Stimulated activated naive CD8-positive, alpha-beta T cell treated with anti-CD3 and anti-CD28 coated beads, Interleukin-15, Interleukin-2, amounts not matched to agents 100 U/mL and 50 U/mL, for 24 hours (primary cell): ENCODE measurements around the gene IQCB1.
A peak's percentile ranks its signal among the peaks of the same experiment; 100 is the strongest.
"Not testable (repeated sequence)": the region's sequence is repeated elsewhere in the genome, so short reads cannot be mapped to it uniquely, and the experiment has no call there.

Source experiments
- ATAC-seq: fragments of 150-1000 bp; cut with Tn5 transposase; one replicate; pipeline ENCODE4 v1.10.0; 2021
- DNase-seq: peaks from one replicate; pipeline ENCODE4 v3.0.0; 2021

The IQCB1 gene

GRCh38 chr3:121803771-121804320, 31.0 kb downstream of the IQCB1 start:
- ATAC-seq (no peak), DNase-seq (no peak)

GRCh38 chr3:121800906-121801305, 34.0 kb downstream of the IQCB1 start:
- DNase-seq (no peak), ATAC-seq (no peak)

- ATAC-seq (no peak), DNase-seq (no peak)
Observed at GRCh38 chr3:121796970-121797369, 37.9 kb downstream of the IQCB1 start.

- no peak for ATAC-seq
- no peak for DNase-seq
Observed at GRCh38 chr3:121794264-121794983, 40.4 kb downstream of the IQCB1 start.

- ATAC-seq: no peak
- DNase-seq: no peak
Observed at GRCh38 chr3:121793078-121793477, 41.8 kb downstream of the IQCB1 start.

GRCh38 chr3:121786485-121786884, 48.4 kb downstream of the IQCB1 start:
- no peak for ATAC-seq

GRCh38 chr3:121782784-121783183, 52.1 kb downstream of the IQCB1 start:
- DNase-seq, ATAC-seq: not testable (repeated sequence)

More at GRCh38 chr3:121786485-121786884, 48.4 kb downstream of the IQCB1 start:
- DNase-seq: no peak

GRCh38 chr3:121781611-121782010, 53.2 kb downstream of the IQCB1 start:
- no peak for ATAC-seq
- DNase-seq: no peak

- not testable (repeated sequence) for DNase-seq, ATAC-seq
Observed at GRCh38 chr3:121775095-121775494, 59.8 kb downstream of the IQCB1 start.

GRCh38 chr3:121769246-121769645, 65.6 kb downstream of the IQCB1 start:
- ATAC-seq (no peak), DNase-seq (no peak)

GRCh38 chr3:121768452-121768851, 66.4 kb downstream of the IQCB1 start:
- no peak for DNase-seq
- no peak for ATAC-seq

- no peak for DNase-seq
- no peak for ATAC-seq
Observed at GRCh38 chr3:121759541-121760202, 75.2 kb downstream of the IQCB1 start.

GRCh38 chr3:121758727-121759450, 76.0 kb downstream of the IQCB1 start:
- no peak for DNase-seq
- ATAC-seq: no peak

- DNase-seq: no peak
- no peak for ATAC-seq
Observed at GRCh38 chr3:121757812-121758545, 76.9 kb downstream of the IQCB1 start.

- no peak for ATAC-seq
Observed at GRCh38 chr3:121757087-121757811, 77.6 kb downstream of the IQCB1 start.

GRCh38 chr3:121752772-121753171, 82.1 kb downstream of the IQCB1 start:
- DNase-seq: no peak
- ATAC-seq: no peak

More at GRCh38 chr3:121757087-121757811, 77.6 kb downstream of the IQCB1 start:
- DNase-seq: no peak

GRCh38 chr3:121752261-121752660, 82.6 kb downstream of the IQCB1 start:
- ATAC-seq: no peak

GRCh38 chr3:121750087-121750415, 84.8 kb downstream of the IQCB1 start:
- ATAC-seq (no peak), DNase-seq (no peak)

More at GRCh38 chr3:121752261-121752660, 82.6 kb downstream of the IQCB1 start:
- DNase-seq: no peak

GRCh38 chr3:121749276-121750086, 85.4 kb downstream of the IQCB1 start, which contains the start of gene GOLGB1:
Gene GOLGB1 (minus strand): TSS chr3:121749741. CDS start chr3:121730971, 18,770 bp downstream.
- DNase-seq: peak; percentile 91
- ATAC-seq: peak; percentile 98

GRCh38 chr3:121748680-121749275, 86.1 kb downstream of the IQCB1 start:
- ATAC-seq (no peak), DNase-seq (no peak)
